Activated CD4-positive, CD25-positive, alpha-beta regulatory T cell (primary cell): ENCODE measurements around the gene ALK.
"Not testable (repeated sequence)": the region's sequence is repeated elsewhere in the genome, so short reads cannot be mapped to it uniquely, and the experiment has no call there.

Source experiments
- DNase-seq, 4 experiments: peaks; one replicate each; lab custom pipeline; 2025; lab: John Stamatoyannopoulos, UW

ALK gene

GRCh38 chr2:29755233-29755632 is 166.2 kb downstream of the ALK start:
- no peak for DNase-seq

- DNase-seq = no peak
Measured at GRCh38 chr2:29753671-29754444, 167.5 kb downstream of the ALK start.

DNA sequence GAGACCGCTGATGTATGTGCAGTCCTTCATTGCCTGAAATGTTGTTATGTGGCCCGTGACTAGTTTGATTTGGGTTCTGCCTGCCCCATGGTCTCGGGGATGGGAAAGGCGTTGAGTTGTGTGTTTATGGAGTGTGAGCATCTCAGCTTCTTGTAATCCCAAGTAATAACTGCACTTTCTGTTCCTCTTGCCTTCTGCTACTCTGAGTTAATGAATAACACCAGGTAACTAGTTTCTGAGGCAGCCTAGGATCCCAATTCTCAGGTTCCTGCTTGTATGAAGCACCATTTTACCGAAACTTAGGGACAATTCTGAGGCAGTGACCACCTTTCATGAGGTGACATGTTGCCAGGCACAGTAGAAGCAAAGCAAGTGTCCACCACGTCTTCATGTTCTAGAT is 170.0 kb downstream of the ALK start:
- DNase-seq = no peak

DNA sequence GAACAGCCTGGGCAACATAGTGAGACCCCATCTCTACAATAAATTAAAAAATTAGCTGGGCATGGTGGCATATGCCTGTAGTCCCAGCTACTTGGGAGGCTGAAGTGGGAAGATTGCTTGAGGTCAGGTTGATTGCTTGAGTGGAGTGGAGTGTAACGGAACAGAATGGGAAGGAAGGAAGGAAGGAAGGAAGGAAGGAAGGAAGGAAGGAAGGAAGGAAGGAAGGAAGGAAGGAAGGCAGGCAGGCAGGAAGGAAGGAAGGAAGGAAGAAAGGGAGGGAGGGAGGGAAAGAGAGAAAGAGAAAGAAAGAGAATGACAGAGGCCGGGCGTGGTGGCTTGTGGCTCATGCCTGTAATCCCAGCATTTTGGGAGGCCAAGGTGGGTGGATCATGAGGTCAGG is 170.9 kb downstream of the ALK start:
- DNase-seq = not testable (repeated sequence)

GRCh38 chr2:29749843-29750242 is 171.5 kb downstream of the ALK start:
- DNase-seq = no peak

DNA sequence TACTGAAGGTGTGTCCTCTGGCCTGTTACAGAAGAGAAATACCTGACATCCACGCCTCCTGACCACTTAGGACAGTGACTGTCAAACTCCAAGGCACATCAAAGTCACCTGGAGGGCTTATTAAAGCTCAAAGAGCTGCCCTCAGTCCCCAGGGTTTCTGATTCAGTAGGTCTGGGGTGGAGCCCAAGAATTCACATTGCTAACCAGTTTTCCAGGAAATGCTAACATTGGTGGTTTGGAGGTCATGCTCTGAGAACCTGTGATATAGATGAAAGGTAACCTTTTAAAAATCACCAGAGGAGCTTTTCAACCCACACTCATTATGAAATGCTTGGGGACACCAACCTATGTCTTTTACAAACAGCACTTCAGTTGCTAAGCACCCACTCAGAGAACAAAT is 172.3 kb downstream of the ALK start:
- no peak for DNase-seq

DNA sequence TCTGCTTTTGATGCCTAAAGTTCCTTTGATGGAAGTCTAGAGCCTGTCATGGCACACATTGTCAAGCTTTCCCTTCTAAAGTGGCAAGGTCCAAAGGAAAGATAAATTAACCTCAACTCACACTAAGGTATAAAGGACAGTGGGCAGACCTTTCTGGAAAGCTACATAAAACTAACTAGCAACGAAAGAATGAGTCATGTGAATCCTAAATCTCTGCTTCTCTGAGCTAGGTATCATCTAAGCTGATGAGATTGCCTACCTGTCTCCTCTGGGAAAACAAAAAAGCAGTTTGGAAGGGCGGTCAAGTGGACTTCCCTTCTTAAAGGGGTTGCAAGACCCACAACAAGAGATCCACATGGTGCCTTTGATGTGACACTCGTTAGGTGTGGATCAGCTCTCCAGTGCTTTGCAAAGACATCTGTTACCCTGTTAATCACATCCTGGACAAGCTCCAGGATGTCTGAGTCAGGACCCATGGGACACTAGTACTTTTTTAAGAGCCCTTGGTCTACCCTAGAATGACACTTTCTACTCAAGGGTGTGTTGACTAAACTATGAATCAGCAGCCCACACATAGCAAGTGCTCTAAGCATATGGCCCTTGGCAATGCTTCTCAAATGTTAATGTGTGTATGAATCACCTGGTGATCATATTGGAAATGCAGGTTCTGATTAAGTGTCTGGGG is 173.5 kb downstream of the ALK start:
- DNase-seq = no peak

GRCh38 chr2:29744976-29745375 is 176.4 kb downstream of the ALK start:
- DNase-seq = no peak

- no peak for DNase-seq
Measured at GRCh38 chr2:29743516-29743915, 177.9 kb downstream of the ALK start.

GRCh38 chr2:29742656-29743055 is 178.7 kb downstream of the ALK start:
- no peak for DNase-seq

DNA sequence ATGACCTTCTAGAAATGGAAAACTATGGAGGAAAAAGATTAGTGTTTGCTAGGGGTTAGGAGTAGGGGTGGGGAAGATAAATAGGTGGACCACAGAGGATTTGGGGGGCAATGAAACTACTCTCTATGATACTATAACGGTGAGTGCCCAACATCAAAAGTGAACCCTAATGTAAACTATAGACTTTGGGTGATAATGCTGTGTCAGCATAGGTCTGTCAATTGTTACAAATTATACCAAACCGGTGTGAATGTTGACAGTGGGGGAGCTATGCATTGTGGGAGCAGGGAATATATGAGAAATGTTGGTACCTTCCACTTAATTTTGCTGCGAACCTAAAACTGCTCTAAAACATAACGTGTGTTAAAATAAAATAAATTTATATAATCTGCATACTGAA is 180.3 kb downstream of the ALK start:
- no peak for DNase-seq

DNA sequence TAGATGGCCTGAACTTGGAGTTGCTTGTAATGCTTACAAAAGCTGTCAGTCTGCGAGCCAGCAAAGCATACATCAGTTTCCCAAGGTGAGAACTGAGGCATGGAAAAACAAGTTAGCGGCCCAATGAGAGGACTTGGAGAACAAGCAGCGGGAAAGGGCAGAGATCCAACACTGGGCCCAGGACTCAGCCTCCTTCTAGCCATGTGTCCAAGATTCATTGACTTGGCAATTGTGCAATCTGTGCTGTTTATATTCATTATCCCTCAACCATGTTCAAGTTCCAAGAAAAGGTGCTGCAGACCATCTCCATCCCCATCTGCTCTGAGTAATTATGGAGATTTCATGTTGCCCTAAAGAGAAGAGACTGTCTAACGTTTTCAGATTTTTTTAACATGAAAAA is 187.4 kb downstream of the ALK start:
- DNase-seq = no peak

DNA sequence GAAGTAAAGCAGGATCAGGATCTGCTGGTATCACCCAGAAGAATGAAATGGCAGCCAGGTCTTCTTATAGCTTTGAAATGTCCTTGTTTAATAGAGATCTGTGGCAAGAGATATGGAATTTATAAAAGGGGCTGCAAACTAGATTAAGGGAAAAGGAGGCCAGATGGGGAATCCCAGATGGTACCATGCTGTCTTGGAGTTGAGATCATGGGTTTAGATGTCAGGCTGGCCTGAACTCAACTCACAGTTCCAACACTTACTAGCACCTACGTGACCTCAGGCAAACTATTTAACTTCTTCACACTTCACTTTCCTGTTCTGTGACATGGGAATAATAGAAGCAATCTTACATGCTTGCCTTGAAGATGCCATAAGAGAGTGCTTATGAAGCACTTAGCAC is 188.2 kb downstream of the ALK start:
- DNase-seq = no peak

- DNase-seq = no peak
Measured at GRCh38 chr2:29731948-29732347, 189.4 kb downstream of the ALK start.

DNA sequence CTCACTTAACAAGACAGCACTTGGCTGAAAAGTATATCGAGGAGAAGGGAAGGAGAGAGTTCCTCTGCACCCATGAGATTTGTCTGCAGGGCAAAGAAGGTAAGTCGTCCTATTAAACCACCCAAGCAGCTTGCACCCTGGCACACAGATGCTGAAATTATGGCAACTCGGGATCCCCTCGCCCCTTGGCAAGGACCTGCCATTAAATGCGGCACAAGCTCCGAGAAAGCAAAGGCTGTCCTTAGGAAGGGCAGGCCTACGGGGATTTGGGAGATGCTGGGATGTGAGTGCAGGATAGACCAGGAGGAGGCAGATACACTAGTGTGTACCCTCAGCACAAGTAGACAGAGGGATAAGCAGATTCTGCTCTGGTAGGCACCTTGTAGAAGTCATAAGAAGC is 191.5 kb downstream of the ALK start:
- DNase-seq = no peak

- no peak for DNase-seq
Measured at GRCh38 chr2:29729401-29729800, 192.0 kb downstream of the ALK start.

GRCh38 chr2:29726976-29727375 is 194.4 kb downstream of the ALK start:
- no peak for DNase-seq

DNA sequence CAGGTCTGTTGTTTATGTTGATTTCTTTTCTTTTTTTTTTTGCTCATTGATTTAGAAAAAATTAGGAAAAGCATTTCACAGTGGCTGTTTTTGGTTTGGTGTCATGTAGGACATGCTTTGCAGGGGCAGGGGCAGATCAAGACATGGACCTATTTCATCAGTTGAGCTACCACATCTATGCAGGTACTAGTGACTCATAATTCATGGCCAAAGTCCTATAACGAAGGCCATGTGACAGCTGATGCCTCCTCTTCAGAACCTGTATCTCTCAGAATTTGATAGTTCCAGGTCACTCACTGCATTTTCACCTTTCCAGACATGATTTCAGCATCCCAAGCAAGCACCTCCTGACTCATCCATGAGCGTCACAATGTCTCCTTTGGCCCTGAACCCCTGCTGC is 195.8 kb downstream of the ALK start:
- no peak for DNase-seq

DNA sequence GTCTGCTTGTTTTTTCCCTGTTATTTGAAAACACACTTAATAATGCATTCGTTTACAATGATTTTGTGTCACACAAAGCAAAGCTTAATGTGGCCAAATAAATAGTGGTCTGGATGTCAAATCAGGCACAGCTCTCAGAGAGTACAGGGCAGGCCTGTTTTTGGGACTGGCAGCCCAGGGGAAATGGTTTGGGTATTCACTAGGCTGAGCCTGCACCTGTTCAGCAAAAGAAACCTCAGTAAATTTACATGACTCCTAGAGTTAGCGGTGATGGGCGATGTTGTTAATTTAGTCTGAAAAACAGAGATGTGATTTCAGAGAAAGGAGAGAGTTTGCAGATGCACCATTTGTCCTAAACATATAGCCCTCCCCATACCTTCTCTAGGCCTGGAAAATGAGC is 197.1 kb downstream of the ALK start:
- DNase-seq = no peak

- no peak for DNase-seq
Measured at GRCh38 chr2:29723255-29724001, 198.0 kb downstream of the ALK start.

DNA sequence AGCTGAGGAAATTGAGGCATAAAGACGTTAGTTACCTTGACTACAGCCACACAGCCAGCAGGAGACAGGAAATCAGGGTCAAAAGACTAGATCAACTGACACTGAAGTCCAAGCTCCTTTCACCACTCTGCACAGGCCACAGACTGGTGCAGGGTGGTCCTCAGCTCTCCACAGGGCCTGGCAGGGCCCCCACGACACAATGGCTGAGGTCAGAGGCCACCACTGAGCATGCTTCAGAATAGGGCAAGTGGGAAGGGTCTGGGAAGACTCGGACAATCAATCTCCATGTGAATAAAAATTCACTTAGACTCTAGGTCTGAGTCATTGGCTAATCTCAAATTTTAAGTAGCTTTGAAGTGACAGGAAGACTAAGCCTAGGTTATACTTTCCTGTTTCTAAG is 201.7 kb downstream of the ALK start:
- no peak for DNase-seq

DNA sequence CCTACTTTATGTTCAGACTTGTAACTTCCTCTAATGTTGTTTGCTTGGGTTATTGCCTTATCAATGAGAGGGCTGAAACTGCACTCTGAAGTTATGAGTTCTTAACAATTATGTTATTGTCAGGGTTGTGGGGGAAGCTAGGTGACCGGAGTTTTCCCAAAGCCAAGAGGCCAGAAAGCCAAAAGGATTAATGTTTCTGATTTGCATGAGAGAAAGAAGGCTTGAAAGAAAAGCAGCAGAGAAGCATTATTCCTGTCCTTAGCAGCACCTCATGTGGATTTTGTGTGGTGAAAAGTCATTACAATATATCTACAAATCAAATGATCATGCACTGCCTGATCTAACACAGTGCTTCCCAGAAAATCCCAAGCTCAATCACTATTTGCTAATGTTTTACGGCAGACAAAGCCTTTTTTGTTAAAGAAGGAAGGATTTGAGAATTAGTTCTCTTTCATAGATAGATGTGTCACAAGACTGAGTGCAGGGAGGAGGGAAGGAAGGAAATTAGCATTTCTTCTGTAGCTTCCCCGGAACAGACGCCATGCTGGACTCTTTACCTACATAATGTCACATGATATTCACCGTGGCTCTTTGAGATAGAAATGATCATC is 203.2 kb downstream of the ALK start:
- DNase-seq = no peak

DNA sequence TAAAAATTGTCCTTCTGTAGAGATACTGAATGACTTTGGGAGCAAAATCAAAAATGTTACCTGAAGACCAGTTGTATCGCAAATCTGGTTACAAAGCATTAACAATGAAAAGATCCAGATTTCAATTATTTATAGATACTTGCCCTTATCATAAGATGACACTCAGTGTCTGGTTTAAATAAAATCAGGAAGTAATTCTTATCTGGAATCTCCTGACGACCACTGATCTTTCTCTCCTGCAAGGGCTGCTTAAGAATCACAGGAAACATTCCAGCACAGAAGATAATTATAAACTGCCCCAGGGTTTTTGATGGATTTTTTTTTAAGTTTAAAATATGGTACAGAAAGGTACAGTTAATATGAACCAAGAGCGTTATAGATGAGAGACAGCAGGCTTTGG is 205.7 kb downstream of the ALK start:
- no peak for DNase-seq
